ENCODE results near the gene MYT1. TPM values are rescaled to one million over a fixed set of nuclear protein-coding genes. Genes with fewer than 3 reads are reported as not detected.

Gene MYT1
- total and polyA plus RNA-seq, 11 donors, result 0.07 to 0.23 (median 0.09) TPM; not detected in 5

DNA sequence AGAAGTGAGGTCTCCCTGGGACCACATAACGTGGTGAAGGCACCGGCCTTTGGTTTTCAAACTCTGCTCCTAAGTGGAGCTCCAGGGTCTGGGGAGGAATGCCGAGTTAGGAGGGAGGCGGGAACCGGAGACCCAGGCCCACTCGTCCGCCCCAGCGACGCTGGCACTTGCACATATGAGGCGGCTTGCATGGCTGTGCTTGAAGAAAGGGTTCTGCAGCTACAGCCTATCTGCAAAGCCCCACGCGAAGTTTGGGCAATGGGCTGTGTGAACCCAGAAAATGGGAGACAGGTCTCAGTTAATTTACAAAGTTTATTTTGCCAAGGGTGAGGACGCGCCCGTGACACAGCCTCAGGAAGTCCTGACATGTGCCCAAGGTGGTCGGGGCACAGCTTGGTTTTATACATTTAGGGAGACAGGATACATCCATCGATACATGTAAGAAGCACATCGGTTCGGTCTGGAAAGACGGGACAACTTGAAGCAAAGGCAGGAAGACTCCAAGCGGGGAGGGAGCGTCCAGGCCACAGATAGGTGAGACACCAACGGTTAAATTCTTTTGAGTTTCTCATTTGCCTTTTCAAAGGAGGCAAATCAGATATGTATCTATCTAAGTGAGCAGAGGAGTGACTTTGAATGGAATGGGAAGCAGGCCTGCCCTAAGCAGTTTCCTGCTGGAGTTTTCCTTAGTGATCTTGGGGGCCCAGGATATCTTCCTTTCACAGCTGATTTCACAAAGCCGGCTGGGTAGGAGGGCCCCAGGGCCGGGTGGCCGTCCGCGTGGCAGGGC, 90.5 kb downstream of the MYT1 start:
- TF ChIP-seq POLR2A (IDR thresholded peaks at IDR 0.05), result no peak
- TF ChIP-seq, protein P1, sequence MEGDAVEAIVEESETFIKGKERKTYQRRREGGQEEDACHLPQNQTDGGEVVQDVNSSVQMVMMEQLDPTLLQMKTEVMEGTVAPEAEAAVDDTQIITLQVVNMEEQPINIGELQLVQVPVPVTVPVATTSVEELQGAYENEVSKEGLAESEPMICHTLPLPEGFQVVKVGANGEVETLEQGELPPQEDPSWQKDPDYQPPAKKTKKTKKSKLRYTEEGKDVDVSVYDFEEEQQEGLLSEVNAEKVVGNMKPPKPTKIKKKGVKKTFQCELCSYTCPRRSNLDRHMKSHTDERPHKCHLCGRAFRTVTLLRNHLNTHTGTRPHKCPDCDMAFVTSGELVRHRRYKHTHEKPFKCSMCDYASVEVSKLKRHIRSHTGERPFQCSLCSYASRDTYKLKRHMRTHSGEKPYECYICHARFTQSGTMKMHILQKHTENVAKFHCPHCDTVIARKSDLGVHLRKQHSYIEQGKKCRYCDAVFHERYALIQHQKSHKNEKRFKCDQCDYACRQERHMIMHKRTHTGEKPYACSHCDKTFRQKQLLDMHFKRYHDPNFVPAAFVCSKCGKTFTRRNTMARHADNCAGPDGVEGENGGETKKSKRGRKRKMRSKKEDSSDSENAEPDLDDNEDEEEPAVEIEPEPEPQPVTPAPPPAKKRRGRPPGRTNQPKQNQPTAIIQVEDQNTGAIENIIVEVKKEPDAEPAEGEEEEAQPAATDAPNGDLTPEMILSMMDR (IDR thresholded peaks at IDR 0.05), result no peak
- intact Hi-C loops (cut with DNase I), result loop anchor here in 3 of 10 donors (5.0 kb wide), 2 partner anchors 32 to 172 kb away; partner anchors contain the start of genes LKAAEAR1 (in 1 of the 3) and OPRL1 (in 1 of the 3)

GRCh38 chr20:64255361-64256281, 91.4 kb downstream of the MYT1 start, which contains the start of gene PCMTD2:
TSS of gene PCMTD2 (plus strand) at chr20:64255748. CDS start at chr20:64259966, 4,218 bp downstream.
- intact Hi-C loops (cut with DNase I), result loop anchor here in 3 of 10 donors (5.0 kb wide), 2 partner anchors 33 to 173 kb away; partner anchors contain the start of genes LKAAEAR1 (in 1 of the 3) and OPRL1 (in 1 of the 3)
- ATAC-seq (peak; percentile 79 to 94 (median 90)), DNase-seq (peak; percentile 83 to 92 (median 86))
- H3K4me1 ChIP-seq, result peaks cover 6 to 52% (median 38%) of the 10 kb centered on the region in 12 donors
- H3K4me3 ChIP-seq, result peak within 1 kb of the TSS; percentile 27 to 95 (median 76)
- peak in 1 of 2 donors; percentile 84 for TF ChIP-seq POLR2A (IDR thresholded peaks at IDR 0.05)
- TF ChIP-seq, protein P1 (IDR thresholded peaks at IDR 0.05), result no peak
- H3K36me3 ChIP-seq, result peaks cover 0 to 5% (median 0%) of the 10 kb centered on the region in 9 donors
- H3K27me3 ChIP-seq, result peaks cover 0 to 6% (median 0%) of the 10 kb centered on the region in 9 donors
- H3K27ac ChIP-seq, result peak within 1 kb of the TSS; percentile 84 to 97 (median 90)
- no peaks in the 10 kb centered on the region for H3K9me3 ChIP-seq
- WGBS, 4 donors, result 0 to 1% (median 0%) methylated on average over 28 to 96 of the region's 96 CpGs

More for the DNA sequence above, 90.5 kb downstream of the MYT1 start:
- Histone ChIP-seq H3K4me3 (peak overlapping the region; percentile 27 to 95 (median 76)), H3K27me3 (peaks cover 0 to 6% (median 0%) of the 10 kb centered on the region in 9 donors), H3K4me1 (peaks cover 6 to 43% (median 29%) of the 10 kb centered on the region in 12 donors), H3K9me3 (no peaks in the 10 kb centered on the region), H3K27ac (peak overlapping the region; percentile 84 to 97 (median 90)), H3K36me3 (no peaks in the 10 kb centered on the region)
- DNase-seq (no peak), ATAC-seq (no peak)
- 71 to 83% (median 76%) methylated on average over 25 to 28 of the region's 28 CpGs for WGBS, 4 donors

DNA sequence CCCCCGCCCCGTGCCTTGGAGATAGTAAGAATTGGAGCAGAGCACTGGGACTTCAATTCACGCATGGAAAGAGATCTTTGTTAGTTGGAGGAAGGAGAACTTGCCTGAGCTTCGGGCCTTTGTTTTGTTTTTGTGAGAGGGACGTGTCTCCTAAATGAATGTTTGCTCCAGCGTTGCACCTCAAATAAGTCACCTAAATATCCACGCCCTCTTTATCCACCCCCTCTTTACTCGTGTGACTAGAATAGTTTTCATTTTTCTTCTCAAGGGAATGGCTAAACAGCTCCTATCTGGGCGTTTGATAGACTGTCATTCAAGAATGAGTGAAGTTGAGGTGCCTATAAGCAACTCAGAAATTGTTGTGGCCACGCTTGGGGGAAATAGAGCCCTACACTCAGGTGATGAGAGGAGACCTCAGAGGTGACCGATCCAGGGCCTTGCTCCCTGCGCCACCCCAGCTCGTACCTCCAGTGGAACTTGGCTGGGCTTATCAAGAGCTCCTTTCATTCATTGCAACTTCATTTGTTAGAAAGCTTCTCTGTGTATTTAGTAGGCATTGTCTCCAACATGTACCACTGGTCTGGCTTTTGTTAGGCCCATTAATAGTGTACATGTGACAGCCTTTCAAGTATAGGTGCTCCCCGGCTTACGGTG, 92.2 kb downstream of the MYT1 start:
- peaks cover 6 to 60% (median 46%) of the 10 kb centered on the region in 12 donors for H3K4me1 ChIP-seq

More for the DNA sequence above, 92.2 kb downstream of the MYT1 start:
- no peaks in the 10 kb centered on the region for H3K9me3 ChIP-seq
- ATAC-seq, result peak in 2 of 4 donors; percentile 11 to 12
- peak overlapping the region; percentile 84 to 97 (median 90) for H3K27ac ChIP-seq
- 13 to 18% (median 16%) methylated on average over 14 to 15 of the region's 15 CpGs for WGBS, 4 donors
- DNase-seq, result no peak
- H3K36me3 ChIP-seq, result peaks cover 0 to 5% (median 0%) of the 10 kb centered on the region in 9 donors
- intact Hi-C loops (cut with DNase I), result loop anchor here in 3 of 10 donors (5.0 kb wide), 2 partner anchors 34 to 174 kb away; partner anchors contain the start of genes LKAAEAR1 (in 1 of the 3) and OPRL1 (in 1 of the 3)
- H3K27me3 ChIP-seq, result peaks cover 0 to 6% (median 0%) of the 10 kb centered on the region in 9 donors
- H3K4me3 ChIP-seq, result peak overlapping the region; percentile 27 to 95 (median 76)
- TF ChIP-seq, protein P1 (IDR thresholded peaks at IDR 0.05), result no peak
- no peak for TF ChIP-seq POLR2A (IDR thresholded peaks at IDR 0.05)
